Mucosa of descending colon (tissue), 3 donors: ENCODE data around the gene B9D1. TPM values are rescaled to one million over a fixed set of nuclear protein-coding genes. Genes with fewer than 3 reads are reported as not detected.

Source experiments
- ATAC-seq: fragments of 200-7000 bp; cut with Tn5 transposase; one replicate; pipeline ENCODE4 v1.9.1; 2020; ENCODE audit warnings: mild to moderate bottlenecking, moderate library complexity
- DNase-seq, 3 donors: peaks; one replicate each; pipeline ENCODE4 v3.0.0-alpha.2; 2020
- H3K36me3 ChIP-seq: fragments of 200-600 bp; one replicate; pipeline ENCODE4 v1.8.0; 2021; ENCODE audit warnings: low read depth, mild to moderate bottlenecking
- H3K4me1 ChIP-seq: fragments of 200-600 bp; one replicate; pipeline ENCODE4 v1.8.0; 2021; ENCODE audit warnings: low read depth, mild to moderate bottlenecking
- H3K4me3 ChIP-seq: fragments of 200-600 bp; one replicate; pipeline ENCODE4 v1.8.0; 2021; ENCODE audit warnings: mild to moderate bottlenecking
- H3K9me3 ChIP-seq: fragments of 200-600 bp; one replicate; pipeline ENCODE4 v1.8.0; 2021; ENCODE audit warnings: mild to moderate bottlenecking
- intact Hi-C, 2 donors: fragments of 100-400 bp; cut with DNase I in 1 of 2; cut with micrococcal nuclease in 1 of 2; formaldehyde crosslinking; loops; one replicate each; pipeline versions ENCODE4 v1.11.0 to v1.11.1; 2022; cut with DNase I, micrococcal nuclease
- total RNA-seq, 3 donors: library from RNA; stranded (reverse); fragmentation: NEBNext Ultra II Directional in 2 of 3; extraction: Animal tissue kit (Norgen Biotek cat#: 25700) in 2 of 3; gene quantifications; one replicate each; pipeline versions ENCODE4 v1.2.1 to v1.2.4, GENCODE V29; 2021 to 2023
- TF ChIP-seq, protein P1 (sequence below): fragments of 200-600 bp; IDR thresholded peaks from one replicate; pipeline ENCODE4 v1.8.0; 2022; ENCODE audit warnings: antibody characterized with exemption, mild to moderate bottlenecking
- donor health status: DM: no; HTN: no; CAD: no; lungs with moderate emphysema.
- donor health status: DM: no; HTN: no; CAD: no.
- donor health status: DM: no; HTN: yes; CAD: no.

Gene B9D1
- total RNA-seq, 3 donors from 2014 or later, result 5.1 to 11.8 (median 10.7) TPM

DNA sequence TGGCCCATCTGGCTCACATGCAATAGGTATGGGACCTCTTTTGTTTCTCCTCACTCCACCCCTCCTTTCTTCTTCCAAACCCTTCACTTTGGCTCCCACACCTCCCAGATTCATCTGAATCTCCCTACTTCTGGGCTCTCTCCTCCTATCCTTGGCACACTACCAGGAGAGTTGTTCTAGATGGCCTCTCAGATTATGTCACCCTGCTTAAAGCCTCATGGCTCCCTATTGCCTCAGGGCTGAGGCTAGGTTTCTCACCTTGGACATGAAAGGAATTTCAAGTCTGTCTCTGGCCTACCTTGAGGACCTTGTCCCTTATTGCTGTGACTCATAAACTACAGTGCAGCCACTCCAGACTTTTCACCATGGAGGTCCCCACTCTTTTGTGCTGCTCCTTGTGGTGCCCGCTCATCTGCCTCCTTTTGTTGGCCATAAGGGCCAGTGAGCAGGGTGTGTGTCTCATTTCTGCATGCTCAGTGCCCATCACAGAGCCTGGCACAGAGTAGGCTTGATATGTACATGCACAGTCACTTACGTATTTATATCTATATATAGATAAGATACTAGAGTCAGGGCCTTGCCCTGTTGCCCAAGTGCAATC, 25.5 kb upstream of the B9D1 start:
- ATAC-seq, result peak; percentile 44
- no peak overlapping the region for H3K4me3 ChIP-seq
- H3K4me1 ChIP-seq, result peaks cover 27% of the 10 kb centered on the region
- intact Hi-C loops, result no loop called here
- peak in 1 of 3 donors; percentile 21 for DNase-seq
- H3K9me3 ChIP-seq, result no peaks in the 10 kb centered on the region
- H3K36me3 ChIP-seq, result no peaks in the 10 kb centered on the region
- TF ChIP-seq, protein P1, sequence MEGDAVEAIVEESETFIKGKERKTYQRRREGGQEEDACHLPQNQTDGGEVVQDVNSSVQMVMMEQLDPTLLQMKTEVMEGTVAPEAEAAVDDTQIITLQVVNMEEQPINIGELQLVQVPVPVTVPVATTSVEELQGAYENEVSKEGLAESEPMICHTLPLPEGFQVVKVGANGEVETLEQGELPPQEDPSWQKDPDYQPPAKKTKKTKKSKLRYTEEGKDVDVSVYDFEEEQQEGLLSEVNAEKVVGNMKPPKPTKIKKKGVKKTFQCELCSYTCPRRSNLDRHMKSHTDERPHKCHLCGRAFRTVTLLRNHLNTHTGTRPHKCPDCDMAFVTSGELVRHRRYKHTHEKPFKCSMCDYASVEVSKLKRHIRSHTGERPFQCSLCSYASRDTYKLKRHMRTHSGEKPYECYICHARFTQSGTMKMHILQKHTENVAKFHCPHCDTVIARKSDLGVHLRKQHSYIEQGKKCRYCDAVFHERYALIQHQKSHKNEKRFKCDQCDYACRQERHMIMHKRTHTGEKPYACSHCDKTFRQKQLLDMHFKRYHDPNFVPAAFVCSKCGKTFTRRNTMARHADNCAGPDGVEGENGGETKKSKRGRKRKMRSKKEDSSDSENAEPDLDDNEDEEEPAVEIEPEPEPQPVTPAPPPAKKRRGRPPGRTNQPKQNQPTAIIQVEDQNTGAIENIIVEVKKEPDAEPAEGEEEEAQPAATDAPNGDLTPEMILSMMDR, result no peak

DNA sequence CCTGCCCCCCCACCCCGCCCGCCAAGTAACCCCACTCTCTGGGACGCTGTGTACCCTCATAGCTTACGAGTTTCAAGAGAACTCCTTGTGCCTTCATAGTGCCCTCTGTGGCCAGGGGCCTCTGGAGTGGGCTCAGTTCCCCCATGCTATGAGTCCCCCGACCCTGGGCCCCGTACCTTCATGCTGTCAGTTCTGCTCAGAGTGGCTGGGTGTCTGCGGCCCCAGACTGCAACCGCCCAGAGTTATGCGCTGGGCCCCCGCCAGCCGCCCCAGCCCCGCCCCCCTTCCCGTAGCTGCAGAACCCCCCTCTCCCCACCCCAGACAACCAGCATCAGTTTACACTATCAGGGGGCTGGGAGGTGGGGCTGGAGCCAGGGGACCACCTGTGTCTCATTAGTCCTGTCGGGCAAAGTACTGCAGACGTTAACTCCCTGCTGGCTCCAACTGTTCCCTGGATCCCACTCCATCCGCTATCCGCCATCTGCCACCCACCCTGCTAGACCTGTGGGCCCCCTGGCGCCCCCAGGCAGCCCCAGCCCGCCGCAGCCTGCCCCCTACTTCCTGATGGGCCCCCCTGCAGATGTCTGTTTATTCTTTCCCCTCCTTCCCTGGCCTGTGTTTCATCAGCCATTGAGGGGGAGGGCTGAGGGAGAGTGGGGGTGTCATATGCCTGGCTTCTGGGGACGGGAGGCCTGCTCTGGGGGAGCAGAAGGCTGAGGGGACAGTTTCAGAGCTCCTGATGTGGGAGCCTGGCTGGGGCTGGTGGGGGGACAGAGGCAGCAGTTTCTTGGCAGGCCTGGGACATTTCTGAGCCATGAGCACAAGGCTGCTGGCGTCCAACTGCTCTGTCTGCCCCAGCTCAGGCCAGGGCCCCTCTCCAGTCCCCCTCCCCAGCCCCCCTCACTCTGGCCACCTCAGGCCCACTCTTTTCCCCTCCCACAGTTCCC, 24.7 kb upstream of the B9D1 start, which contains the start of gene MFAP4:
TSS of gene MFAP4 (minus strand) at position 217 of the 947 bp plus-strand sequence. CDS start at position 182, 35 bp downstream.
- H3K36me3 ChIP-seq, result no peaks in the 10 kb centered on the region
- peak; percentile 3 for ATAC-seq
- H3K9me3 ChIP-seq, result no peaks in the 10 kb centered on the region
- H3K4me1 ChIP-seq, result peaks cover 27% of the 10 kb centered on the region
- peak in 2 of 3 donors; percentile 49 to 61 for DNase-seq
- intact Hi-C loops, result no loop called here
- TF ChIP-seq, protein P1, result no peak
- H3K4me3 ChIP-seq, result no peak within 1 kb of the TSS

DNA sequence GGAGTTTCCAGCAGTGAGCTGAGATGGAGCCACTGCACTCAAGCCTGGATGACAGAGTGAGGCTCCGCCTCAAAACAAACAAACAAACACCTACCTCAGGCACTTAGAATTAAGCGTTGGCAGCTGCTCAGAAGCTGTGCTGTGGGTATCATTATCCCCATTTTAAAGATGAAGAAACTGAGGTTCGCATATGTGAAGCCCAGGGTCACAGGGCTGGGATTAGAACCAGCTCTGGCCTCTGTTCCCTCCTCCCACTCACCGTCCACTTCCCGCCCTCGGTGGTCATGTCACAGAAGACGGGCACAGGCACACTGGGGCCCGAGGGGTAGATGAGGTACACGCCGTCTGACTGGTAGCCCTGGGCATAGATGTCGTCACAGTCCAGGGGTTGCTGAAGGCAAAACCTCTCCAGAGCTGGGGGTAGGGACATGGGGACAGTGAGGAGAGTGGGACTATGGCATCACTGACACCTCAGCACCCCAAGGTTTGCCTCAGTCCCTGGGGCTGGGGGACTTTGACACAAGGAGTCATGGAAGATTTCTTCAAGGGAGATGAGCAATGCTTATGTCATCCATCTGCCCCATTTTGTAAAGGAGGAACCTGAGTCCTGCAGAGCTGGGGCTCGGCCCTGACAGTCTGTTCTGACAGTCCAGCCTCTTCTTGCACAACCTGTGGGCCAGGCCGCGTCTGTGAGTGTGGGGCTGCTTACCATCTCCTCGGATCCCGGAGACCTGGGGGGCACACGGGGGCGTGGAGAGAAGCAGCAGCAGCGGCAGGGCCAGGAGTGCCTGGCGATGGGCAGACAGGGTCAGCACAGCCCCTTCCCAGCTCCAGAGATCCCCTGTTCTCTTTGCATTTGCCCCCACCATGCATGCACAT, 23.8 kb upstream of the B9D1 start:
- intact Hi-C loops, result no loop called here
- peak in 1 of 3 donors; percentile 81 for DNase-seq
- Histone ChIP-seq H3K4me3 (no peak overlapping the region), H3K36me3 (no peaks in the 10 kb centered on the region), H3K9me3 (no peaks in the 10 kb centered on the region), H3K4me1 (peaks cover 27% of the 10 kb centered on the region)
- TF ChIP-seq, protein P1, result no peak
- peak; percentile 12 for ATAC-seq

DNA sequence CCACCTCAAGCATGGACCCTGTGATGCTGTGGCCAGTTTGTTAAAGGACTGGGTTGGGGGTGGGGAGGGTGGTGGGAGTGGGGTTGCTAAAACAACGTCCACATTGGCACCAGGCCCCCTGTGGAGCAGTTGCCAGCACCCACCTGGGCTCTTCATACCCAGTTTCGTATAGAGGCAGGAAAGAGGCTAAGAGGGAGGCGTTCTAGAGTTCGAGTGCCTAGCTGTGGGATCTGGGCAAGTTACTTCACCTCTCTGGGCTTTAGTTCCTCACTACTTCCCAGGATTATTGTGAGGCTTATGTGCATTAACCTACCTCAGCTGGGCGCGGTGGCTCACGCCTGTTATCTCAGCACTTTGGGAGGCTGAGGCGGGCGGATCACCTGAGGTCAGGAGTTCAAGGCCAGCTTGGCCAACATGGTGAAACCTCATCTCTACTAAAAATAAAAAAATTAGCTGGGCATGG, 23.0 kb upstream of the B9D1 start:
- ATAC-seq, result no peak
- Histone ChIP-seq H3K9me3 (no peaks in the 10 kb centered on the region), H3K36me3 (no peaks in the 10 kb centered on the region), H3K4me1 (peaks cover 27% of the 10 kb centered on the region), H3K4me3 (no peak overlapping the region)
- DNase-seq, result no peak
- intact Hi-C loops, result no loop called here
- TF ChIP-seq, protein P1, result no peak

DNA sequence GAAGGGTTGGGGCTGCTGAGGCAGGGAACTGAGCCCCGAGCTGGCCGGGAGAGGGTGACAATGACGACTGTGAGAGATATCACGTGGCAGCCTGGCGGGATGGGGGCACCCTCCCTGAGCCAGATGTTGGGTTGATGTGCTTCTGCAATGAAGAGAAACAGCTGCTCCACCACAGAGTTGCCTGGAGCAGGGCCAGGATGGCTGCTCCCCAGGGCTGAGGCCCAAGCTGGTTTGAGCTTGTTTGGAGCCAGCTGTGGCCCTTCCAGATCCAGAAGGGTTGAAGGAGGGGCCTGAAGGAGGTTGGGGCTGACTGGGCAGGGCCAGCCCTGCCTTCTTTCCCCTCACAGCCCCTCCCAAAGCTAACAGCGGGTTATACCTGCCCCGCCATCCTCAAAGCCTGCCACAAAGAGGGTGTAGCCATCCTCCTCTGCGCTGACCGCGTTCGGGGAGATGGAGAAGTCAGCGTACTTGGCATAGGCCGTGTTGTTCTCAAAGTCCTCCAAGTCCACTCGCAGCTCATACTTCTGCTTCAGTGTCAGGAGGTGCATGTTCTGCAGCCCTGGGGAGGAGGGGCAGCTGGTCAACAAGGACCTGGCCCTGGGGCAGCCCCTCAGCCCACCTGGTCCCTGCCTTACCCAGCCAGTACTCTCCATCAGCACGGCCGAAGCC, 22.3 kb upstream of the B9D1 start:
- Histone ChIP-seq H3K9me3 (no peaks in the 10 kb centered on the region), H3K36me3 (no peaks in the 10 kb centered on the region), H3K4me1 (peaks cover 27% of the 10 kb centered on the region), H3K4me3 (no peak overlapping the region)
- TF ChIP-seq, protein P1, result no peak
- intact Hi-C loops, result no loop called here
- peak; percentile 90 to 91 (median 91) for DNase-seq
- ATAC-seq, result peak; percentile 85
